Ovary (tissue), 3 donors: ENCODE data around the gene ZNF358.

Source experiments
- EP300 ChIP-seq: sonication (generic); formaldehyde crosslinking; IDR thresholded peaks from one replicate; pipeline ENCODE4 v1.6.1; 2017; ENCODE audit warnings: antibody characterized with exemption
- POLR2A ChIP-seq: fragments of 450-650 bp; IDR thresholded peaks from one replicate; pipeline ENCODE4 v1.6.1; 2017; ENCODE audit warnings: antibody characterized with exemption, mild to moderate bottlenecking, moderate library complexity
- TF ChIP-seq, protein P1 (sequence below), 3 donors: fragments of 450-650 bp in 2 of 3; fragments of 200-600 bp in 1 of 3; IDR thresholded peaks; one replicate each; pipeline versions ENCODE4 v1.5.1 to v1.8.0; 2016 to 2022; ENCODE audit warnings: antibody characterized with exemption in 3 of 3, mild to moderate bottlenecking in 1 of 3
- donor health status: DM: no; HTN: no; CAD: no.

DNA sequence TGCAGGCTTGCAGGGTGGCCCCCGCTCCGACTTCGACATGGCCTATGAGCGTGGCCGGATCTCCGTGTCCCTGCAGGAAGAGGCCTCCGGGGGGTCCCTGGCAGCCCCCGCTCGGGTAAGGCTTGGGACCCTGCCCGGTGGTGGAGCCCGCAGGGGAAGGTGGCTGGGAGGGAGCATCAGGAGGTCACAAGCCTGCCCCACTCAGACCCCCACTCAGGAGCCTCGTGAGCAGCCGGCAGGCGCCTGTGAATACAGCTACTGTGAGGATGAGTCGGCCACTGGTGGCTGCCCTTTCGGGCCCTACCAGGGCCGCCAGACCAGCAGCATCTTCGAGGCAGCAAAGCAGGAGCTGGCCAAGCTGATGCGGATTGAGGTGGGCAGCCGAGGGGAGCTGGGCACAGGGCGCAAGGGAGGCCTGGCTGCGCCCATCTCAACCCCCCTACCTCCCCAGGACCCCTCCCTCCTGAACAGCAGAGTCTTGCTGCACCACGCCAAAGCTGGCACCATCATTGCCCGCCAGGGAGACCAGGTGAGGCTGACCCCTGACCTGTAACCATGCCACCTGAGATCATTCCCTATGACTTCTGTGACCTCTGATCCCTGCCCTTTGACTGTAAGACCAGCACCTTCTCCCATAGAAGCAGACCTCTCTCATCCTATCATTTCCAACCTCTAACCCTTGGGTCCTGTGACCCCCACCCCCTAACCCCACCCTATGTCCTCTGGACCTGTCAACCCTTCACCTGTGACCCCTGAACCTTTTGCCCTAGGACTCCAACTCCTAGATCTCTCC lies 26.8 kb downstream of the ZNF358 start:
- TF ChIP-seq, protein P1, sequence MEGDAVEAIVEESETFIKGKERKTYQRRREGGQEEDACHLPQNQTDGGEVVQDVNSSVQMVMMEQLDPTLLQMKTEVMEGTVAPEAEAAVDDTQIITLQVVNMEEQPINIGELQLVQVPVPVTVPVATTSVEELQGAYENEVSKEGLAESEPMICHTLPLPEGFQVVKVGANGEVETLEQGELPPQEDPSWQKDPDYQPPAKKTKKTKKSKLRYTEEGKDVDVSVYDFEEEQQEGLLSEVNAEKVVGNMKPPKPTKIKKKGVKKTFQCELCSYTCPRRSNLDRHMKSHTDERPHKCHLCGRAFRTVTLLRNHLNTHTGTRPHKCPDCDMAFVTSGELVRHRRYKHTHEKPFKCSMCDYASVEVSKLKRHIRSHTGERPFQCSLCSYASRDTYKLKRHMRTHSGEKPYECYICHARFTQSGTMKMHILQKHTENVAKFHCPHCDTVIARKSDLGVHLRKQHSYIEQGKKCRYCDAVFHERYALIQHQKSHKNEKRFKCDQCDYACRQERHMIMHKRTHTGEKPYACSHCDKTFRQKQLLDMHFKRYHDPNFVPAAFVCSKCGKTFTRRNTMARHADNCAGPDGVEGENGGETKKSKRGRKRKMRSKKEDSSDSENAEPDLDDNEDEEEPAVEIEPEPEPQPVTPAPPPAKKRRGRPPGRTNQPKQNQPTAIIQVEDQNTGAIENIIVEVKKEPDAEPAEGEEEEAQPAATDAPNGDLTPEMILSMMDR (IDR thresholded peaks at IDR 0.05): no peak
- no peak for TF ChIP-seq POLR2A
- no peak for TF ChIP-seq EP300
